Ishikawa (cell line): ENCODE data around the gene FRS3.

ENCODE experiments used
- EGR1 ChIP-seq: IDR thresholded peaks from 2 replicates; pipeline ENCODE4 v1.6.1; 2012
- EP300 ChIP-seq: IDR thresholded peaks from 2 replicates; pipeline ENCODE4 v1.6.1; 2012; ENCODE audit warnings: borderline replicate concordance
- MAX ChIP-seq: IDR thresholded peaks from 2 replicates; pipeline ENCODE4 v1.6.1; 2012
- NFIC ChIP-seq: IDR thresholded peaks from 2 replicates; pipeline ENCODE4 v1.6.1; 2012
- REST ChIP-seq: IDR thresholded peaks from 2 replicates; pipeline ENCODE4 v1.6.1; 2012; ENCODE audit warnings: low read depth, mild to moderate bottlenecking
- TAF1 ChIP-seq: IDR thresholded peaks from 2 replicates; pipeline ENCODE4 v1.6.1; 2012; ENCODE audit warnings: low read depth, mild to moderate bottlenecking
- YY1 ChIP-seq: IDR thresholded peaks from 2 replicates; pipeline ENCODE4 v1.6.1; 2012; ENCODE audit warnings: low read depth
- ZBTB7A ChIP-seq: IDR thresholded peaks from 2 replicates; pipeline ENCODE4 v1.6.1; 2012; ENCODE audit warnings: low read depth

- no peak for TF ChIP-seq NFIC
- no peak for TF ChIP-seq TAF1
- no peak for TF ChIP-seq MAX
- no peak for TF ChIP-seq REST
- TF ChIP-seq EGR1, result no peak
- TF ChIP-seq YY1, result no peak
- no peak for TF ChIP-seq EP300
- TF ChIP-seq ZBTB7A, result no peak
Observed at GRCh38 chr6:41769376-41769775, 10.3 kb downstream of the FRS3 start.
